A673 (cell line): Measurements from ENCODE around the gene SYK.

Experiments used
- CTCF ChIP-seq: fragments of 300-800, 200-600 bp; sonication (generic); conservative IDR thresholded peaks from 2 replicates; pipeline ENCODE4 v1.5.1; 2017; ENCODE audit warnings: low read depth, mild to moderate bottlenecking, antibody characterized with exemption, low read length, moderate library complexity, mixed read lengths
- EZH2 ChIP-seq: fragments of 200-600 bp; sonication (generic); IDR thresholded peaks from 2 replicates; pipeline ENCODE4 v1.6.1; 2017; ENCODE audit warnings: borderline replicate concordance, low read depth, mild to moderate bottlenecking, mixed read lengths, antibody characterized with exemption, low read length; ENCODE audit not compliant: poor library complexity, severe bottlenecking

- no peak for TF ChIP-seq CTCF
- no peak for TF ChIP-seq EZH2
These were observed 141.7 kb downstream of the SYK start for GRCh38 chr9:90943341-90943740.
